T1000 (cell line): ENCODE data around the gene DIAPH2.
"Not testable (repeated sequence)": the region's sequence is repeated elsewhere in the genome, so short reads cannot be mapped to it uniquely, and the experiment has no call there.

Experiments
- DNase-seq: peaks from one replicate; lab custom pipeline; 2025; ENCODE audit warnings: mixed read lengths; lab: John Stamatoyannopoulos, UW

The DIAPH2 gene

DNA sequence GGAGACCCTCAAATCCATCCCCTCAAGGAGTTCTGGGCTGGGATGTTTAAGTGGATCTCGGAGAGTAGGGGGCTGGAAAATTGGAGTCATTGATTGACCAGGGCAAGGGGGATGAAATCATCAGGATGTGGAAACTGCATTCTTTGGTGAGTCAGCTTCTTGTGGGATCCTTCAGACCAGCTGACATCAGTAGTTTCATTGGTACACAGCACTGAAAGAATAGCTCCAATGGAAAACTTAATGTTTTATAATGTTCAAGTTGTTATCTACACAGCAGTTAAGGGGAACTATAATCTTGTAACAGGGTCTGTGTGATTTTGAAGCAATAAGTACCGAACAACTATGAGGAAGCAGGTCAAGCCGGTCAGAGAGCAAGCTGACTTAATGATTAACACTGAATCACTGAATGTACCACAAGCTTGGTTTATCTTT lies 705.1 kb downstream of the DIAPH2 start:
- peak; percentile 6 for DNase-seq

GRCh38 chrX:97397371-97397770 lies 712.7 kb downstream of the DIAPH2 start:
- no peak for DNase-seq

DNA sequence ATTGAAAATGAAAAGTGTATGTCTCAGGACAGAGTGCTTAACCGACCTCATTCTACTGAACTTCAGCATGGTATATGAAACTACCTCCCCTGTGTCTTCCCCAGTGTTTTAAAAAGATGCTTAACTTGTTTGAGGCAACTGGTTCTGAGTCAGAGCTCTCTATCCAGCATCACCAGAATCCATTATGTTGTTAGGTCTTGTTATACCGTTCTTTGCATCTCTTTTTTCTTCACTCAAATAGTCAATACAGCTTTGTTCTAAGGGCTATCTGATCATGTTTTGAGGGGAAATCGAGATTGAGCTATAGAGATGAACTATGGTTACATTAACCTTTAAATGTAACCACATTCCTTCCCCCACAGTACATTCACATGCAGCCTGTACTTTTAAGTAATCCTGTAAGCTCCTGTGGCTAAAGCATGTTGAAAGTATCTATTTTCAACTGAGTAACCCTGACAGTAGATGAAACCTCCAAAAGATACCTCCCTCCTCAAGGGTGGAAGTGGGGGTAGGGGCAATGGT lies 713.4 kb downstream of the DIAPH2 start:
- no peak for DNase-seq

- DNase-seq = no peak
These were observed 714.8 kb downstream of the DIAPH2 start for GRCh38 chrX:97399400-97399799.

- no peak for DNase-seq
These were observed 715.9 kb downstream of the DIAPH2 start for GRCh38 chrX:97400492-97400891.

- no peak for DNase-seq
These were observed 716.5 kb downstream of the DIAPH2 start for GRCh38 chrX:97401154-97401553.

GRCh38 chrX:97401586-97402136 lies 717.0 kb downstream of the DIAPH2 start:
- no peak for DNase-seq

DNA sequence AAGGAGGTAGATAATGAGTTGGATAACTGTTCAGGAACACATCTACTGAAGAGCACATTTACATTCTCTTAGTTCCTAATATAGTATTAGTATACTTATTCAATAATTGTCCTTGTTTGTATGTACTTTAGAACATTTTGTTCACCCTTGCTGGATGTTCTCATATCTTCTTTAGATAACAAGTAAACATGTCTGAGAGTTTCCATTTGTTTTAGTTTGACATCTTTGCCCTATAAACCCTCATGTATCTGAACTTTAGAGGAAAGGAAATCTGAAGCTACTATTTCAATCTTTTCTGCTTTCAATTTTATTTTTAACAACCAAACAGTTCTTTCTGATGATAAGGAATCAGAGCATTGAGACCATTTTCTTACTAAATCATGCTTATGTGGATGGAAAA lies 717.7 kb downstream of the DIAPH2 start:
- no peak for DNase-seq

GRCh38 chrX:97402903-97403302 lies 718.3 kb downstream of the DIAPH2 start:
- no peak for DNase-seq

DNA sequence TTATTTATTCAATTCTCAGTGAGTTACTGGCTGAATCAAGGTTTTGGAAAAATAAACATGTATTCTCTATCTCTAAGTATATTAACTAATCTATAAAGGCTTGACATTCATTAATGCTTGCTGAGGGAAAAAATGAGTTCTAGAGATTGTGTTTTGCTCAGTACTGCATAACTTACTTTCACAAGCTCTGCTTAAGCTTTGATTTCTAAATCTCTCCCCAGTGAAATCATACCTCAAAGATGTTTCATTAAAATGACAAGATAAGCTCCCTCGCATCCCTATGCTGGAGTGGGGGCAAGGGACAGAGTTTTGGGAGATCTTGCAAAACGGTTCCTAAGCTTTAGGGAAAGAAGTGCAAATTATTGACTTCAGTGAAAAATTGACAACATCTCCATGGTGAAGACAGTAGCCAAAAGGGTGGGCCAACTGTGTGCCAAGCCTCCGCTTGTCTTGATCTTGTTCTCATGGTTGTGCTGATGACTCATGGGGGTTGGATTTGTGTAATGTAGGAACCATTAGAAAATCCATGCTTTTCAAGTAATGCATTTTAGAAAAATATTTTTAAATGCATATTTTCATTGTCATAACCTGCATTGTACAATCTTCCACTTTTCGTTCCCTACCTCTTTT lies 720.5 kb downstream of the DIAPH2 start:
- DNase-seq = no peak

GRCh38 chrX:97409632-97410415 lies 725.2 kb downstream of the DIAPH2 start:
- DNase-seq = not testable (repeated sequence)

DNA sequence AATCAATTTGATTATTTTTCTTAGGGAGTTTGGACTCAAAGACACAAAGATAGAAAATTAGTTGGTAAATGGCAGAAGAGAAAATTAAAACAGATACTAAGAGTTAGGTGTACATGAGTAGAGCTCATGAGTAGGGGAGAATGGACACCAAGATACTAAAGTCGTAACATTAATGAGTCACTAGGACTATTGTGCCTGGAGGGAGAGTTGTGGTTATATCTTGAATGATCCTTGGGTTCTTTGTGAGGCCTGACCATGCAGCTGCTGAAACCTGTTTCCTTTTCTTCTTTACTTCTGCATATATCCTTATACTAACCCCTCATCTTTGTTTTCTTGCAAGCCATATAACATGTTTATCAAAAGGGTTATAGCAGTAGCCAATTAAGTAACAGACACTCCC lies 731.8 kb downstream of the DIAPH2 start:
- DNase-seq = no peak

DNA sequence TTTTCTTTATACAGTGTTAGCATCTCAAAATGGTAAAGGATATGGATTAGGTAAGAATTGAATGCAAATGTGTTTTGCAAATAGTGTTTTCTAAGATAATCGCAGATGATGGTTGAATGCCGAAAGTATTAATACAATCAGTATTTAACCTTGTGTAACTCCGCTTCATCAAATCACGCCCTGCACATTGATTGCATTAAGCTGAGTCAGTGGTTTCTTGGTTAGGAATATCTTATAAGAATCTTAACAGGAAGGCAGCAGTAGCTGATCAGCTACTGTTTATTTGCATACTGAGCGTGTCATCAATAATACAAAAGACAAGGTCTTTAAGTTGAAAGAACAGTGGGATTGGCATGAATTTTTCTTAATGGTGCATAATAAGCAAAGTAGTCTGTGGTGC lies 744.5 kb downstream of the DIAPH2 start:
- no peak for DNase-seq

DNA sequence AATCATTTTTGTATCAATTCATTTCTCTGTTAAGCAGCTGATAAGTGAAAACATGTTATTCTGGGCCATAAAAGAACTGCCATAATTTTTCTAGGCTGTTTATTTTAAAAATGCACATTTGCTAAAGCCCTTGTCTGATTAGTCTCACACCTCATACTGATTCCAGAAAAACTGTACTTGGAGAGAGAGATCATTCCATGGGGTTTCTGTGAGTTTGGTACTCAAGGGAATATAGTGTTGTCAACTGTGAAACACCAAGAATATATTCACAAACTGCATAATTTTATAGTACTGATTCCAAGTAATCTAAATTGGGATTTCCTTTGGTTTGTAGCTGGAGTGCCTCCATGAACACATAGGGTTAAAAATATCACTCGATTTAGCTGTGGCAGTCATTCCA lies 746.6 kb downstream of the DIAPH2 start:
- DNase-seq = no peak

- DNase-seq = no peak
These were observed 761.7 kb downstream of the DIAPH2 start for GRCh38 chrX:97446298-97446882.

GRCh38 chrX:97447306-97447705 lies 762.7 kb downstream of the DIAPH2 start:
- no peak for DNase-seq

- no peak for DNase-seq
These were observed 767.6 kb downstream of the DIAPH2 start for GRCh38 chrX:97452283-97452682.

GRCh38 chrX:97461763-97462162 lies 777.1 kb downstream of the DIAPH2 start:
- no peak for DNase-seq

DNA sequence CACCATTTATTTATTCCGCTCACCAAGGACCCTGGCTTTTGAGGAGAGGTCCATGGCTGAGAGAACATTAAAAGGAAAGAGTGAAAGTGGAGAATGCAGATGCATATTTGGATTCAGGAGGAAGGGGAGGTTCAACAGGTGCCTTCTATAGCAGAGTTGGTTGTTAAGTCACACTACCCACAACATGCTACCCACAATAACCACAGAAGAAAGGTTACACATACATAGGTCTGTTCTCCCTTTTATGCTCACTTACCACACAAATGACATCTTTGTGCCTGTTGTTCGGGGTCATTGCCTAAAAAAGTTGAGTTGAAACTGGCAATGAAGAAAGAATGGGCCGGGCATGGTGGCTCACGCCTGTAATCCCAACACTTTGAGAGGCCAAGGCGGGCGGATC lies 786.4 kb downstream of the DIAPH2 start:
- DNase-seq = no peak

DNA sequence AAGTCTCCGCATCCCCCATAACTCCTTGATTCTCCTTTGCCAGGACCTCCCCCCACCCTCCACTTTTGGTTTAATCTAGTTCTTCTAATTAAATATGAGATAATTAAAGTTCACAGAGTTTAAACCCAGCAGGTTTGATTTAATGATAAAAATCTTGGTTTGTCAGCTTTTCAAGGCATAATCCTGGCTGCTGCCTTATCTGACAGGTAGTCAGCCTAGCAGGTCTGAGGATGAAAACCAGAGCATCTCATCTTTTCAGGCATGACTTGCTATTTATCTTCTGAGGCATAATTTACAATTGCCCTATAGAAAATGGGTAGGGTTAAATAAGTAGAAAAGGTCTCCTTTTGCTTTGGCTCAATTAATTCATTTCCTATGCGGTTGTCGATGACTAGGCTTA lies 790.3 kb downstream of the DIAPH2 start:
- DNase-seq = no peak

- no peak for DNase-seq
These were observed 794.7 kb downstream of the DIAPH2 start for GRCh38 chrX:97479106-97479890.

GRCh38 chrX:97481228-97481627 lies 796.6 kb downstream of the DIAPH2 start:
- no peak for DNase-seq
